ENCODE data around the gene DNAAF3. TPM values are rescaled to one million over a fixed set of nuclear protein-coding genes. Genes with fewer than 3 reads are reported as not detected.
A peak's percentile ranks its signal among the peaks of the same experiment; 100 is the strongest.

DNAAF3 gene
- total RNA-seq, 2 donors from 2014 or later, result 1.6 TPM

DNA sequence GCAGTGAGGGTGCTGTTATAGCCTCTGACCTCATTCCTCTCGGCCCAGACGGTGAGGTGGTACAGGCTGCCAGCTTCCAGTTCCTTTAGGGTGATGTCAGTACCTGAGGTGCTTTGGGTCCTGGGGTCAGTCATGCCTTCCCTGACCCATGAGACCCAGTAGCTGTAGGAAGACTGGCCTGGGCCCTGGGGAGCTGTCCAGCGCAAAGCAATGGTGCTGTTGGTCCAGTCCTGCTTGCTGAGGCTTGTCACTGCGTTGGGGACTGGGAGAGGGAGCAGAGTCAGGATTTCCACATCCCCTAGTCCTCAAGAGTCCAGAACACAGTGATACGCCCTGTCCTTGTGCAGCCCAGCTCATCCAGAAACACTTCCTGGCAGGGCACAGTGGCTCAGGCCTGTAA lies 32.2 kb upstream of the DNAAF3 start:
- H3K4me3 ChIP-seq, result no peak overlapping the region
- no peak for DNase-seq
- TF ChIP-seq, protein P1, sequence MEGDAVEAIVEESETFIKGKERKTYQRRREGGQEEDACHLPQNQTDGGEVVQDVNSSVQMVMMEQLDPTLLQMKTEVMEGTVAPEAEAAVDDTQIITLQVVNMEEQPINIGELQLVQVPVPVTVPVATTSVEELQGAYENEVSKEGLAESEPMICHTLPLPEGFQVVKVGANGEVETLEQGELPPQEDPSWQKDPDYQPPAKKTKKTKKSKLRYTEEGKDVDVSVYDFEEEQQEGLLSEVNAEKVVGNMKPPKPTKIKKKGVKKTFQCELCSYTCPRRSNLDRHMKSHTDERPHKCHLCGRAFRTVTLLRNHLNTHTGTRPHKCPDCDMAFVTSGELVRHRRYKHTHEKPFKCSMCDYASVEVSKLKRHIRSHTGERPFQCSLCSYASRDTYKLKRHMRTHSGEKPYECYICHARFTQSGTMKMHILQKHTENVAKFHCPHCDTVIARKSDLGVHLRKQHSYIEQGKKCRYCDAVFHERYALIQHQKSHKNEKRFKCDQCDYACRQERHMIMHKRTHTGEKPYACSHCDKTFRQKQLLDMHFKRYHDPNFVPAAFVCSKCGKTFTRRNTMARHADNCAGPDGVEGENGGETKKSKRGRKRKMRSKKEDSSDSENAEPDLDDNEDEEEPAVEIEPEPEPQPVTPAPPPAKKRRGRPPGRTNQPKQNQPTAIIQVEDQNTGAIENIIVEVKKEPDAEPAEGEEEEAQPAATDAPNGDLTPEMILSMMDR (IDR thresholded peaks at IDR 0.05), result no peak
- TF ChIP-seq POLR2A (IDR thresholded peaks at IDR 0.05), result no peak
- 80 to 90% methylated on average over 2 to 5 of the region's 5 CpGs for whole genome bisulfite sequencing, 2 donors
- H3K9me3 ChIP-seq, result no peaks in the 10 kb centered on the region
- intact Hi-C loops (cut with DNase I), result no loop called here
- H3K27ac ChIP-seq, result no peak overlapping the region
- H3K36me3 ChIP-seq (replicated peaks in 1 of 2; ENCODE audit: insufficient read depth in 1 of 2, low read depth in 2 of 2), result no peaks in the 10 kb centered on the region
- H3K4me1 ChIP-seq, result no peaks in the 10 kb centered on the region
- H3K27me3 ChIP-seq, result no peaks in the 10 kb centered on the region
- ATAC-seq, result no peak

DNA sequence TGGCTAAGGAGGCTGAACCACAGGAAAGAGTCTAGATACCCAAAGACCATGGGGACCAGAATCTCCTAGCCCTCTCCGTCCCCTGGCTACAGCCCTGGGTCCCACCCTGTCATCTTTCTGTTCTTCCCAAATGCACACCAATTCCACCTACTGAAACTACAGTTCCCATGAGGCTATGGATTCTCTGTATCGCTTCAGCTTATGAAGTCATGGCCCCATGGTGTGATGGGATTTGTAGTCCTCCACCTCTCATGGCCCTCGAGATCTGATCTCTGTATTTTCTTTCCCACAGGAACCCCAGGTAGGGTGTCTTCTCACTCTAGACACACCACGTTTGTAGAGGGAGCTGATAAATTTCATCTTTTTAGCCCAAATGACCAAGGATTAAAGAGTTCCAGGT lies 31.1 kb upstream of the DNAAF3 start:
- Histone ChIP-seq H3K36me3 (replicated peaks in 1 of 2; ENCODE audit: insufficient read depth in 1 of 2, low read depth in 2 of 2) (no peaks in the 10 kb centered on the region), H3K9me3 (no peaks in the 10 kb centered on the region), H3K27me3 (no peaks in the 10 kb centered on the region), H3K4me1 (no peaks in the 10 kb centered on the region), H3K4me3 (no peak overlapping the region), H3K27ac (no peak overlapping the region)
- 60 to 75% methylated on average over 4 of the region's 4 CpGs for WGBS, 2 donors
- intact Hi-C loops (cut with DNase I), result no loop called here
- DNase-seq (no peak), ATAC-seq (no peak)
- no peak for TF ChIP-seq POLR2A (IDR thresholded peaks at IDR 0.05)
- TF ChIP-seq, protein P1 (IDR thresholded peaks at IDR 0.05), result no peak

DNA sequence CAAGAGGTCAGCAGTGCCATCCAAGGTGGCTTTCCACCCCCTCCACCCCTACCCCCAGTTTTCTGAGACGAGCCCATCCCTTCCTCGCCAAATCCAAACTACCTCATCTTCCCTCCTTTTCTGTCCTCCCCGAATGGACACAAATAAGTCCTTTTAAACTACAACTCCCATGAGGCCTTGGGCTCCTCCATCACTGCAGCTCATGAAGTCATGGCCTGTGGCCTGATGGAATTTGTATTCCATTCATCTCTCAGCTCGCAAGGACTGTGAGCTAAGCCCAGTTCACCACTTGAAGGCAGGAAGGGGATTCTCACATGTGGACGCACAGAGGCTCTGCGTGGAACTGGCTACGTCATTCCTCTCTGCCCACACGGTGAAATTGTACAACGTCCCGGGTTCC lies 30.4 kb upstream of the DNAAF3 start:
- Histone ChIP-seq H3K4me1 (no peaks in the 10 kb centered on the region), H3K9me3 (no peaks in the 10 kb centered on the region), H3K27me3 (no peaks in the 10 kb centered on the region), H3K4me3 (no peak overlapping the region), H3K27ac (no peak overlapping the region), H3K36me3 (replicated peaks in 1 of 2; ENCODE audit: insufficient read depth in 1 of 2, low read depth in 2 of 2) (no peaks in the 10 kb centered on the region)
- TF ChIP-seq, protein P1 (IDR thresholded peaks at IDR 0.05), result no peak
- no peak for TF ChIP-seq POLR2A (IDR thresholded peaks at IDR 0.05)
- DNase-seq (no peak), ATAC-seq (no peak)
- intact Hi-C loops (cut with DNase I), result no loop called here
- WGBS, 2 donors, result 85 to 91% methylated on average over 10 of the region's 10 CpGs

DNA sequence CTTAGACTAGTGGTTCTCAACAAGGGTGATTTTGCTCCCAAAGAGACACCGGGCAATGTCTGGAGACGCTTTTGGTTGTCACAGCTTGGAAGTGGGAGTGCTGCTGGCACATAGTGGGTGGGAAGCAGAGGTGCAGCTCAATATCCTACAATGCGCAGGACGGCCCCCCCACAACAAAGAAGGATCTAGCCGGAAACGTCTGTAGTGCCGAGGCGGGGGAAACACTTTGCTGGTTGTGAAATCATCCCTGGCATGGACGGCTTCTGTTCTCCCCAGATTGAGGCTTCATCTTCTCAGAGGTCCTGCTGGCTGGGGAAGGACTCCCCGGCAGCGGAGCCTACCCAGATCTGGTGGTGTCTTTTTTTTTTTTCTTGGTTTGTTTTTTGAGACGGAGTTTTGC lies 27.1 kb upstream of the DNAAF3 start:
- intact Hi-C loops (cut with DNase I), result no loop called here
- no peak for ATAC-seq
- no peak overlapping the region for H3K27ac ChIP-seq
- no peaks in the 10 kb centered on the region for H3K9me3 ChIP-seq
- no peaks in the 10 kb centered on the region for H3K36me3 ChIP-seq (replicated peaks in 1 of 2; ENCODE audit: insufficient read depth in 1 of 2, low read depth in 2 of 2)
- no peaks in the 10 kb centered on the region for H3K27me3 ChIP-seq
- no peak for TF ChIP-seq POLR2A (IDR thresholded peaks at IDR 0.05)
- TF ChIP-seq, protein P1 (IDR thresholded peaks at IDR 0.05), result no peak
- DNase-seq, result no peak
- no peaks in the 10 kb centered on the region for H3K4me1 ChIP-seq
- no peak overlapping the region for H3K4me3 ChIP-seq
- 82% methylated on average over 12 of the region's 12 CpGs for WGBS, 2 donors

DNA sequence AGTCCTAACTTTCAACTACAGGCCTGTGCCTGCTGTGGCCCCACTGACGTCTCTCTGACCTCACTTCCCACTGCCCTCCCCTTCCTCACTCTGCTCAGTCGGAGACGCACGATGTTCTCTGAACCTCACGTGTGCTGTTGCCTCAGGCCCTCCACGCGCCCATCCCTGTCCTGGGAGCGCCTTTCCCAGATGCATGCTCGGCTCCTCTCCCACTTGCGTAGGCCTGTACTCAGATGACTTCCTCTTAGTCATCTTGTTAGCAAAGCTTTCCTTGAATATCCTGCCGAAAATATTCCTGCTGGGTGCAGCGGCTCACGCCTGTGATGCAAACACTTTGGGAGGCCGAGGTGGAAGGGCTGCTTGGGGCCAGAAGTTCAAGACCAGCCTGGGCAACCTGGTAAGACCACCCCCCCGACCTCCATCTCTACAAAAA lies 23.0 kb upstream of the DNAAF3 start:
- peak; percentile 42 for ATAC-seq
- H3K4me3 ChIP-seq, result no peak overlapping the region
- DNase-seq, result peak in 1 of 4 donors; percentile 44

More for the DNA sequence above, 23.0 kb upstream of the DNAAF3 start:
- 63 to 66% methylated on average over 15 of the region's 15 CpGs for WGBS, 2 donors
- intact Hi-C loops (cut with DNase I), result no loop called here
- H3K27me3 ChIP-seq, result no peaks in the 10 kb centered on the region
- H3K4me1 ChIP-seq, result no peaks in the 10 kb centered on the region
- no peaks in the 10 kb centered on the region for H3K9me3 ChIP-seq
- no peak overlapping the region for H3K27ac ChIP-seq
- no peaks in the 10 kb centered on the region for H3K36me3 ChIP-seq (replicated peaks in 1 of 2; ENCODE audit: insufficient read depth in 1 of 2, low read depth in 2 of 2)
- TF ChIP-seq, protein P1 (IDR thresholded peaks at IDR 0.05), result no peak
- TF ChIP-seq POLR2A (IDR thresholded peaks at IDR 0.05), result no peak
